Neural cell (in vitro differentiated cells): ENCODE data around the gene OR10V1. TPM values are rescaled to one million over a fixed set of nuclear protein-coding genes. Genes with fewer than 3 reads are reported as not detected.

Experiments
- H2AFZ ChIP-seq: fragments of 200-600, 300-800 bp; sonication (generic), shearing (Covaris generic); 2 replicates; pipeline ENCODE4 v1.6.0; 2014; ENCODE audit warnings: low read depth, mild to moderate bottlenecking, antibody characterized with exemption, low read length, moderate library complexity
- H3F3A ChIP-seq: fragments of 200-600 bp; shearing (Covaris generic); 2 replicates; pipeline ENCODE4 v1.6.1; 2016; ENCODE audit warnings: mild to moderate bottlenecking, moderate library complexity, mixed read lengths, antibody characterized with exemption, low read length; ENCODE audit not compliant: insufficient read depth, poor library complexity, severe bottlenecking
- H3K27ac ChIP-seq: fragments of 200-600, 300-800 bp; sonication (generic), shearing (Covaris generic); 2 replicates; pipeline ENCODE4 v1.5.1; 2014; ENCODE audit warnings: mild to moderate bottlenecking, low read length, moderate library complexity
- H3K27me3 ChIP-seq: fragments of 300-800, 200-600 bp; sonication (generic), shearing (Covaris generic); 2 replicates; pipeline ENCODE4 v1.6.0; 2014; ENCODE audit warnings: mild to moderate bottlenecking, low read depth, low read length, moderate library complexity; ENCODE audit not compliant: insufficient read depth
- H3K36me3 ChIP-seq: fragments of 300-800, 200-600 bp; sonication (generic), shearing (Covaris generic); 2 replicates; pipeline ENCODE4 v1.5.1; 2014; ENCODE audit warnings: mild to moderate bottlenecking, antibody characterized with exemption, low read length, moderate library complexity; ENCODE audit not compliant: insufficient read depth
- H3K4me2 ChIP-seq: fragments of 300-800, 200-600 bp; sonication (generic), shearing (Covaris generic); 2 replicates; pipeline ENCODE4 v1.6.0; 2014; ENCODE audit warnings: mild to moderate bottlenecking, low read length
- H3K4me3 ChIP-seq: fragments of 300-800, 200-600 bp; sonication (generic), shearing (Covaris generic); 2 replicates; pipeline ENCODE4 v1.5.1; 2014; ENCODE audit warnings: mild to moderate bottlenecking, low read length, moderate library complexity
- H3K79me2 ChIP-seq: fragments of 200-600 bp; shearing (Covaris generic); replicated peaks from 2 replicates; pipeline ENCODE4 v1.6.0; 2014; ENCODE audit warnings: mild to moderate bottlenecking, low read length, moderate library complexity; ENCODE audit not compliant: insufficient read depth
- H3K9ac ChIP-seq: fragments of 300-800, 200-600 bp; sonication (generic), shearing (Covaris generic); 2 replicates; pipeline ENCODE4 v1.6.1; 2016; ENCODE audit warnings: mild to moderate bottlenecking, low read length, mixed read lengths
- H3K9me2 ChIP-seq: fragments of 200-600 bp; shearing (Covaris generic); 2 replicates; pipeline ENCODE4 v1.6.1; 2016; ENCODE audit warnings: mild to moderate bottlenecking, low read length, mixed read lengths; ENCODE audit not compliant: insufficient read depth
- H3K9me3 ChIP-seq: fragments of 200-600, 300-800 bp; sonication (generic), shearing (Covaris generic); 2 replicates; pipeline ENCODE4 v1.6.1; 2016; ENCODE audit warnings: mild to moderate bottlenecking, mixed run types, low read length, moderate library complexity, mixed read lengths
- H4K20me1 ChIP-seq: fragments of 200-600 bp; shearing (Covaris generic); 2 replicates; pipeline ENCODE4 v1.6.1; 2016; ENCODE audit warnings: mild to moderate bottlenecking, mixed run types; ENCODE audit not compliant: insufficient read depth
- CTCF ChIP-seq: fragments of 450-650 bp; IDR thresholded peaks from 2 replicates; pipeline ENCODE4 v1.5.1; 2014; ENCODE audit warnings: antibody characterized with exemption, mild to moderate bottlenecking, moderate library complexity; ENCODE audit not compliant: poor library complexity, severe bottlenecking
- EP300 ChIP-seq: fragments of 450-650 bp; conservative IDR thresholded peaks from 2 replicates; pipeline ENCODE4 v1.6.1; 2014; ENCODE audit warnings: antibody characterized with exemption, mild to moderate bottlenecking, moderate library complexity; ENCODE audit not compliant: poor library complexity, severe bottlenecking
- EZH2 ChIP-seq: fragments of 200-600, 300-800 bp; shearing (Covaris generic), sonication (generic); IDR thresholded peaks from 2 replicates; pipeline ENCODE4 v1.6.1; 2014; ENCODE audit warnings: antibody characterized with exemption, low read length, borderline replicate concordance, mild to moderate bottlenecking; ENCODE audit not compliant: insufficient read depth, poor library complexity, severe bottlenecking
- MXI1 ChIP-seq: fragments of 450-650 bp; conservative IDR thresholded peaks from 2 replicates; pipeline ENCODE4 v1.6.1; 2014; ENCODE audit warnings: antibody characterized with exemption, mild to moderate bottlenecking; ENCODE audit not compliant: poor library complexity, severe bottlenecking
- POLR2AphosphoS5 ChIP-seq: IDR thresholded peaks from 2 replicates; pipeline ENCODE4 v1.6.1; 2012
- RAD21 ChIP-seq: fragments of 450-650 bp; conservative IDR thresholded peaks from 2 replicates; pipeline ENCODE4 v1.6.1; 2014; ENCODE audit warnings: antibody characterized with exemption, mild to moderate bottlenecking, moderate library complexity
- REST ChIP-seq: IDR thresholded peaks from 2 replicates; pipeline ENCODE4 v1.6.1; 2012; ENCODE audit warnings: borderline replicate concordance
- SMC3 ChIP-seq: fragments of 450-650 bp; conservative IDR thresholded peaks from 2 replicates; pipeline ENCODE4 v1.6.1; 2014; ENCODE audit warnings: antibody characterized with exemption, mild to moderate bottlenecking, moderate library complexity; ENCODE audit not compliant: poor library complexity
- TAF1 ChIP-seq: IDR thresholded peaks from 2 replicates; pipeline ENCODE4 v1.6.1; 2012; ENCODE audit warnings: low read depth
- polyA plus RNA-seq: library from polyadenylated mRNA; depleted of rRNA; stranded (reverse); fragments of >200 nt; gene quantifications from 2 replicates; pipeline ENCODE4 v1.2.3, GENCODE V29; 2014

The OR10V1 gene
- polyA plus RNA-seq, 1 donor from 2014 or later = not detected

- H3K27ac ChIP-seq = no peak overlapping the region
- H3K4me2 ChIP-seq = no peak overlapping the region
- H4K20me1 ChIP-seq = no peaks in the 10 kb centered on the region
- no peaks in the 10 kb centered on the region for H3F3A ChIP-seq
- H3K27me3 ChIP-seq = no peaks in the 10 kb centered on the region
- H3K79me2 ChIP-seq = no peaks in the 10 kb centered on the region
- H2AFZ ChIP-seq = no peak overlapping the region
- H3K4me3 ChIP-seq = no peak overlapping the region
- peaks cover 4% of the 10 kb centered on the region for H3K9me3 ChIP-seq
- H3K9ac ChIP-seq = no peak overlapping the region
- no peaks in the 10 kb centered on the region for H3K36me3 ChIP-seq
- TF ChIP-seq MXI1 (no peak), SMC3 (peak; percentile 49), CTCF (peak; percentile 57), RAD21 (peak; percentile 64)
- H3K9me2 ChIP-seq = no peaks in the 10 kb centered on the region
Measured at GRCh38 chr11:59680287-59681154, 33.1 kb downstream of the OR10V1 start.

DNA sequence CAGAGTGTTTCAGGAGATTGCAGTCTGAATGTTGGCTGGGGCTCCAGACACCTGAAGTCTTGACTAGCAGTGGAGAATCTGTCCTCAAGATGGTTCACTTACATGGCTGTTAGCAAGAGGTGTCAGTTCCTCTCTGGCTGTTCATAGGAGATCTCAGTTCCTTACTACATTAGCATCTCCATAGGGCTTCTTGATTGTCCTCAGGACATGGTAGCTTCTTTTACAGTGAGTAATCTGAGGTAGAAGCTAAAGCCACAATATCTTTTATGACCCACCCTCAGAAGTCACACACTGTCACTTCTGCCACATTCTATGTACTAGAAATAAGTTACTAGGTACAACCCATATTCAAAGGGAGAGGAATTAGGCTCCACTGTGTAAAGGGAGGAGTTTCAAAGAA, 34.3 kb downstream of the OR10V1 start:
- H3K36me3 ChIP-seq = no peaks in the 10 kb centered on the region
- H3K27me3 ChIP-seq = no peaks in the 10 kb centered on the region
- no peak overlapping the region for H3K27ac ChIP-seq
- TF ChIP-seq SMC3 (no peak), CTCF (no peak)
- no peak overlapping the region for H3K9ac ChIP-seq
- no peaks in the 10 kb centered on the region for H3K9me3 ChIP-seq
- H3K9me2 ChIP-seq = no peaks in the 10 kb centered on the region
- H4K20me1 ChIP-seq = no peaks in the 10 kb centered on the region
- no peaks in the 10 kb centered on the region for H3K79me2 ChIP-seq
- H3K4me2 ChIP-seq = no peak overlapping the region
- H3K4me3 ChIP-seq = no peak overlapping the region
- no peak overlapping the region for H2AFZ ChIP-seq
- no peaks in the 10 kb centered on the region for H3F3A ChIP-seq

- H4K20me1 ChIP-seq = no peaks in the 10 kb centered on the region
- H3K4me3 ChIP-seq = no peak overlapping the region
- no peaks in the 10 kb centered on the region for H3F3A ChIP-seq
- no peak overlapping the region for H3K4me2 ChIP-seq
- no peak overlapping the region for H3K27ac ChIP-seq
- no peaks in the 10 kb centered on the region for H3K9me2 ChIP-seq
- TF ChIP-seq CTCF (no peak), MXI1 (no peak), REST (no peak), SMC3 (no peak), RAD21 (no peak), EP300 (no peak), POLR2AphosphoS5 (no peak), EZH2 (no peak), TAF1 (no peak)
- no peak overlapping the region for H2AFZ ChIP-seq
- H3K36me3 ChIP-seq = no peaks in the 10 kb centered on the region
- H3K9ac ChIP-seq = no peak overlapping the region
- H3K9me3 ChIP-seq = no peaks in the 10 kb centered on the region
- H3K27me3 ChIP-seq = no peaks in the 10 kb centered on the region
- no peaks in the 10 kb centered on the region for H3K79me2 ChIP-seq
Measured at GRCh38 chr11:59678813-59679165, 34.9 kb downstream of the OR10V1 start.
